ENCODE data around the gene GNAQ.

DNA sequence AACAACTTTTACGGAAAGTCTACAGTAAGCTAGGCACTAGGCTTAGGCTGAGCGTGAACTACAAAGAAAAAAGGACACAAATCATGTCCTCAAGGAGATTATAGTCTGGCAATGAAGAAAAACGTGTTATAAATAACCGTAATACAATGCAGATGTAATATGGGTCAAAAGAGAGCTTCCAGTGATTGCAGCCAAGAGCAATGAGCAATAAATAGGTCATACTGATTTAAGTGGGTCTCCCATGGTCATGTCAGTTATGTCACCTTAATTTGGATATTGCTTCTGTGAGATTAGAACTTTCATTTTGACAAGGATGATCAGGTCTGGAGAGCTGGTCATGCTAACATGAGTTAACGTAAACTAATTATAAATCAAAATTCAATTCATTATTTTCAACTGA lies 224.9 kb downstream of the GNAQ start:
- TF ChIP-seq, protein P1, sequence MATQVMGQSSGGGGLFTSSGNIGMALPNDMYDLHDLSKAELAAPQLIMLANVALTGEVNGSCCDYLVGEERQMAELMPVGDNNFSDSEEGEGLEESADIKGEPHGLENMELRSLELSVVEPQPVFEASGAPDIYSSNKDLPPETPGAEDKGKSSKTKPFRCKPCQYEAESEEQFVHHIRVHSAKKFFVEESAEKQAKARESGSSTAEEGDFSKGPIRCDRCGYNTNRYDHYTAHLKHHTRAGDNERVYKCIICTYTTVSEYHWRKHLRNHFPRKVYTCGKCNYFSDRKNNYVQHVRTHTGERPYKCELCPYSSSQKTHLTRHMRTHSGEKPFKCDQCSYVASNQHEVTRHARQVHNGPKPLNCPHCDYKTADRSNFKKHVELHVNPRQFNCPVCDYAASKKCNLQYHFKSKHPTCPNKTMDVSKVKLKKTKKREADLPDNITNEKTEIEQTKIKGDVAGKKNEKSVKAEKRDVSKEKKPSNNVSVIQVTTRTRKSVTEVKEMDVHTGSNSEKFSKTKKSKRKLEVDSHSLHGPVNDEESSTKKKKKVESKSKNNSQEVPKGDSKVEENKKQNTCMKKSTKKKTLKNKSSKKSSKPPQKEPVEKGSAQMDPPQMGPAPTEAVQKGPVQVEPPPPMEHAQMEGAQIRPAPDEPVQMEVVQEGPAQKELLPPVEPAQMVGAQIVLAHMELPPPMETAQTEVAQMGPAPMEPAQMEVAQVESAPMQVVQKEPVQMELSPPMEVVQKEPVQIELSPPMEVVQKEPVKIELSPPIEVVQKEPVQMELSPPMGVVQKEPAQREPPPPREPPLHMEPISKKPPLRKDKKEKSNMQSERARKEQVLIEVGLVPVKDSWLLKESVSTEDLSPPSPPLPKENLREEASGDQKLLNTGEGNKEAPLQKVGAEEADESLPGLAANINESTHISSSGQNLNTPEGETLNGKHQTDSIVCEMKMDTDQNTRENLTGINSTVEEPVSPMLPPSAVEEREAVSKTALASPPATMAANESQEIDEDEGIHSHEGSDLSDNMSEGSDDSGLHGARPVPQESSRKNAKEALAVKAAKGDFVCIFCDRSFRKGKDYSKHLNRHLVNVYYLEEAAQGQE (IDR thresholded peaks at IDR 0.05; ENCODE audit: insufficient read depth in 1 of 2, low read depth in 2 of 2, low read length in 2 of 2), result no peak
- TF ChIP-seq POLR2AphosphoS5 (IDR thresholded peaks at IDR 0.05; ENCODE audit: low read depth, low read length) (no peak), TAF1 (IDR thresholded peaks at IDR 0.05; ENCODE audit: borderline replicate concordance, insufficient read depth, low read length) (no peak), SIN3A (IDR thresholded peaks at IDR 0.05; ENCODE audit: borderline replicate concordance, insufficient read depth, low read length) (no peak), FOXP2 (optimal IDR thresholded peaks at IDR 0.05; ENCODE audit: borderline replicate concordance, extremely low read depth, extremely low read length, insufficient read depth) (no peak)

All from PFSK-1 (cell line).